CD4-positive, alpha-beta T cell treated with Interleukin-12 subunit alpha and Interleukin-12 subunit beta, for 1 hour (primary cell): ENCODE results near the gene SKA1.

Experiments
- DNase-seq: peaks from one replicate; pipeline ENCODE4 v3.0.0-alpha.2; 2020

SKA1 gene, protein sequence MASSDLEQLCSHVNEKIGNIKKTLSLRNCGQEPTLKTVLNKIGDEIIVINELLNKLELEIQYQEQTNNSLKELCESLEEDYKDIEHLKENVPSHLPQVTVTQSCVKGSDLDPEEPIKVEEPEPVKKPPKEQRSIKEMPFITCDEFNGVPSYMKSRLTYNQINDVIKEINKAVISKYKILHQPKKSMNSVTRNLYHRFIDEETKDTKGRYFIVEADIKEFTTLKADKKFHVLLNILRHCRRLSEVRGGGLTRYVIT

DNA sequence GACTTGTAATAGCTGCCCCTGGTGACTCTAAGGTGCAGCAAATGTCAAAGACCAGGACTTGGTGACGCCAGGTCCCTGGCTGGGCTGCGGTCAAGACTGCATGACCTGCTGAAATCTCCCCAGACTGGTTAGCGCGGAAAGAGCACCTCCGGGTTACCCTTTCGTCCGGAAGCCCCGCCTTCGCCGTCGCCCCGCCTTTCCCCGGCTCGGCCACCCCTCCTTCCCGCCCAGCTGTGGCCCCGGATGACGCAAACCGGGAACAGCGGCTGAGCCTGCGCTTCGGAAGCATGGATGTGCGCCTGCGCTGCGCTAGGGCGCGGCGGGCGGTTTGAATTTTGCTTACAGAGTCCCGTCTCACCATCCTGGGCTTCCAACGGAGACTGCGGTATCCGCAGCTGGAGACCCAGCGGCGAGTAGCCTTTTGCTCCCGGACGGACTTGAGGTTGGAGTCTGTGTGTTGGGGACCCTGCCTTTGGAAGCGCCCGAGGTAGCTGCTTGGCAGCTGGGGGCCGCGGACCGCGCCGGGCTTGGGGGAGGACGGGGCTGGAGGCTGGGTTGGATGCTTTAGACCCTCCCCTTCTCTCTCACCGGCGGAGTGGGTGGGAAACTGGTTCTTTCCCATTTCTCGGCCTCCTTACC is at the start of gene SKA1:
SKA1 (plus strand) TSS at position 294 of the 639 bp plus-strand sequence. CDS start 785 bp downstream, outside the sequence.
- peak; percentile 94 for DNase-seq

DNA sequence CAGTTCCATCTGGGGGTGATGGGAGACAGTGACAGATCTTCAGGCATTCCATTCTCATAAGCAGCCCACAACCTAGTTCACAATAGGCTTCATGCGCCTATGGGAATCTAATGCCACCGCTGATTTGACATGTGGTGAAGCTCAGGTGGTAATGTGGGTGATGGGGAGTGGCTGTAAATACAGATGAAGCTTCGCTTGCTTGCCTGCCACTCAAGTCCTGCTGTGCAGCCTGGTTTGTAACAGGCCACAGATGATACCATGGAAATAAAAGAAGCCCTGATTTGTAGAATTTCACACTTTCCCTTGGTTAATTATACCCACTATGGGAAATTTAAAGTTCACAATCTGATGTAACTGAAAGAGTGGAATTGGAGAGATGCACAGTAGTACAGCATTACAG is 46.9 kb upstream of the SKA1 start:
- DNase-seq, result no peak

DNA sequence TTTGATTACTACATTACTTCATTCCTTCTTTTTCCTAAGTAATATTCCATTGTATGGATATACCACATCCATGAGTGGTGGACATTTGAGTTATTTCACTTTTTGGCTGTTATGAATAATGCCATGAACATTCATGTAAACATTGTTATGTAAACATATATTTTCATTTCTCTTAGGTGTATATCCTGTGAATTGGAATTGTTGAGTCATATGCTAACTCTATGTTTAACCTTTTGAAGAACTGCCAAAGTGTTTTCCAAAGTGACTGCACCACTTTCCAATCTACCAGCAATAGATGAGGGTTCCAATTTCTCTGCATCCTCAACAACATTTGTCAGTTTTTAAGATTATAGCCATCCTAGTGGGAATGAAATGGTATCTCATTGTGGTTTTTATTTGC is 44.7 kb upstream of the SKA1 start:
- no peak for DNase-seq

DNA sequence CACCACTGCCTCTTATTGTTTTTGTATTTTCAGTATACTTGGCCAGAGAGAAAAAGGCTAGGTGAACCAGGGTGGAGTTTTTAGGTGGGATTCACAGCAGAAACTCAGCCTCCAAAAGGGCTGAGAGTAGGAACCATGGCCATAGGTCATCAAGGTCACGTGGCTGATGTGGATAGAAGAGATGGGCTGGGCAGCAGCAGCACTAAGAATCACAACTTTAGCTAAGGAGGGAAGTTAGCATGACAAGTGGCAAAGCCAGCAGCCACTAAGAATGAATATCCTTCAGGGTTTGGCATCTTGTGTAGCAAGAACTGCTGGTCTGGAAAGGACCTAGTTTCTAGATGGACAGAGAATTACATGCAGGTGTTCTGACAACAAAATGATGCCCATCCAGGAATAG is 43.2 kb upstream of the SKA1 start:
- DNase-seq, result no peak

DNA sequence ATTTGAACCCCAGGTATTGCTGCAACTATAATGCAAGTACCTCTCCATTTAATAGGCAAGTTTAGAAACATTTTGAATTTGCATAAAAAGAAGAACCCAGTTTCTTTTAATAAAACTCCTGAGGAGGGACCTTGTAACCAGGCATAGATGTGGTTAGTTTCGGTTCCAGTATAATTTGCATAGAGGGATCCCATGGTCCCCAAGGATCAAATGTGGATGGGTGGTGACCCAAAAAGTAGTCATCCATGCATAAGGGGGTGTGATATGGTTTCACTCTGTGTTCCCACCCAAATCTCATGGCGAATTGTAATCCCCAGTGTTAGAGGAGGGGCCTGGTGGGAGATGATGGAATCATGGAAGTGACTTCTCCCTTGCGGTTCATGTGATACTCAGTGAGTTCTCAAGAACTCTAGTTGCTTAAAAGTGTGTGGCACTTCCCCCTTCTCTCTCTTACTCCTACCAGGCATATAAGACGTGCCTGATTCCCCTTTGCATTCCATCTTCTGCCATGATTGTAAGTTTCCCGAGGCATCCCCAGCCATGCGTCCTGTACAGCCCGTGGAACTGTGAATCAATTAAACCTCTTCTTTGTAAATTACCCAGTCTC is 40.2 kb upstream of the SKA1 start:
- no peak for DNase-seq

DNA sequence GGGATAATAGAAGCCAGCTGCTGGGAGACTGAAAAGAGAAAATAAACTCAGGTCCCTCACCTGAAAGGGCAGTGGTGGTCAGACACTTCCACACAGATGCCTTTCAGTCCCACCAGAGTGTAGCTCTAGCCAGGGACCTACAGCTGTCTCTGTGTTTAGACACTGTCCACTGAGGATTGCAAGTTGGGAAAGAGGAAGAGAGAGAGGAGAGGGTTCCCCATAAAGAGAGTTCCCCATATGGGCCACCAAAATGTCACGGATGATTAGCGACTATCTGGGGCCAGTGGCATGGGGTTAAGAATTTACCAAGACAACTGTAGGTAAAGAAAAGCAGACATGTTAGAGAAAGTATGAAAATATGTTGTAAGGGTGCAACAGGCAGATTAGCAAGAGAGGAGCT is 36.7 kb upstream of the SKA1 start:
- no peak for DNase-seq

DNA sequence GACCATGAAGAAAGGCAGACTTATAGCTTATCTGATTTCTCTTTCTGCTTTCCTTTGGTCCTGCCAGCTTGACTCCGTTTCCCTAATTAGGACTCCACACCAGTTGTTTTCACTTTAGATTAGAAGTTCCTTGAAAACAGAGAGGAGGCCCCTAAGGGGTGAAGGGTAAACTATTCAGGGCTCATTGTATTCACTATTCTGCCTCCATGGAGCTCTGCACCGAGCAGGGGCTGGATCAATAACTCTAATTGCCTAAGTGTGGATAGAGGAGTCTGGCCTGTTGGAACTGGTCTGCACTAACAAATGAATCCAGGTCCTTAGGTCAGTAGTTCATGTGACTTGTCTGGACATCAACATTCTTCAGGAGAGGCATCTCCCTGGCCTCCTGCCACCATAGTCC is 36.1 kb upstream of the SKA1 start:
- no peak for DNase-seq

DNA sequence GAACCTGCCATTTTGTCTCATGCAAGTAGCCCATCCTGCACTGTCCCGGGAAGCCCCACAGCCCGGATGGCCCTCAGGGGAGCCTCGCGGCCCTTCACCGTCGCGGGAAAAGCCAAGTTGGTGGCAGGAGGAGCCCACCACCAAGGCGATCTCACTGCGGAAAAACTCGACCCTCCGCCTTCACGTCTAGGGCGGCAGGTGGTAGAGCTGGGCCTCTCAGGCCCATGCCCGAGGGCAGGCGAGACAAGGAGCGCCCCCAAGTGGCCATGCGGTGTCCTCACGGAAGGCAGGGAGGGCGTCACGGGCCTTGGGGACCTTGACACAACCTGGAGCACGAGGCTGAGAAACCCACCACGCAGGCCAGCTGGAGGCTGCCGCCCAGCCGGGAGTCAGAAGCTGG is 34.8 kb upstream of the SKA1 start:
- no peak for DNase-seq

DNA sequence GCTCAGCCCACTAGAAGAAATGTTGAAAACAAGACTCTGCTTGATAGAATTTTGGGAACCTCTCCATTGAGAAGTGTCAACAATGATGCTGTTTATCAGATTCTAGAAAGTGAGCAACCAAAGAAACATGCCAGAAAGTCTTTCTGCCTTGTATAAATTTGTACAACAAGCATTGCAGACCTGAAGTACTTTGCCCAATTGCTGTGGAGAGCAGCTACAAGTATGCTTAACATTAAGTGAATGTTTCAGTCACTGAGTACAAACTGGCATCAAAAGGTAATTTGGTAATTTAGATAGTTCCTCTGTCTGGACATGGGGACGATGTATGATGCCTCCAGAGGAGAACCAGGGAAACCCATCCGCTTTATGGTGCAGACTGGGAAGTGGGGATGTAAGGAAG is 33.4 kb upstream of the SKA1 start:
- DNase-seq, result no peak

DNA sequence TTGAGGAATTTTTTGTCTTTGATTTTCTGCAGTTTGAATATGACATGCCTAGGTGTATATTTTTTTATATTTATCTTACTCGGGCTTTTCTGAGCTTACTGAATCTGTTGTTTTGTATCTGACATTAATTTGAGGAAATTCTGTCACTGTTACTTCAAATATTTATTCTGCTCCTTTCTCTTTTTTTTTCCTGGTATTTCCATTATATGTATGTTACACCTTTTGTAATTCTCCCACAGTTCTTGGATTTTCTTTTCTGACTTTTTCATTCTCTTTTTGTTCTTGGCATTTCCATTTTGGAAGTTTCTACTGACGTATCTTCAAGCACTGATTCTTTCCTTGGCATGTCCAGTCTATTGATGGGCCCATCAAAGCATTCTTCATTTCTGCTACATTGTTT is 24.1 kb upstream of the SKA1 start:
- no peak for DNase-seq

DNA sequence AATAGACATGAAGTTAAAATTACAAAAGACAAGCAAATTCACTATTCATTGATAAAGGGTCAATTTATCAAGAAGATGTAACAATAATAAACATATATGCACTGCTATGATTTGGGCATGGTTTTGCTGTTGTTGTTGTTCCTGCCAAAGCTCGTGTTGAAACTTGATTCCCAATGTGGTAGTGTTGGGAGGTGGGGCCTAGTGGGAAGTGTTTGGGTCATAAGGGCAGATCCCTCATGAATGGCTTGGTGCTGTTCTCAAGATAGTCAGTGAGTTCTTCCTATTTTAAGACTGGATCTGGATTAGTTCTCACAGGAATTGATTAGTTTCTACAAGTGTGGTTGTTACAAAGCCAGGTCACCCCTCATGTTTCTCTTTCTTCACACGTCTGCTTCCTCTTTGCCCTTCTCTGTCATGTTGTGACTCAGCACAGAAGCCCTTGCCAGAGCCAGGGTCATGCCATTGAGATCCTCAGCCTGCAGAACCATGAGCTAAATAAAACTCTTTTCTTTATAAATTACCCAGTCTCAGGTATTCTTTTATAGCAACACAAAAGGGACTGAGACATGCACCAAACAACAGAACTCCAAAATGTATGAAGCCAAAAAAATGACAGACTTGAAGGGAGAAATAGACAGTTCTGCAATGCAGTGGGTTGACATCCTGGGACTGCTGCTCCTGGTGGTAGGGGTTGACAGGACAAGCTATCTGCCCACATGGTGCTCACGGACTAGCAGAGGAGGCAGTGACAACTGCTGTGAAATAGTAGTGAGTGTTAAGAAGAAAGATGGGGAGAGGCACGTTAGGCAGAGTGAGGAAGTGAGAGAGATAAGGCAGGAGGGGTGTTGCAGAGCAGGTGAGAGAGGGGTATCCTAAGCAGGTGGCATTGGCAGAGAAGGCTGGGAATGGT is 18.6 kb upstream of the SKA1 start:
- no peak for DNase-seq

DNA sequence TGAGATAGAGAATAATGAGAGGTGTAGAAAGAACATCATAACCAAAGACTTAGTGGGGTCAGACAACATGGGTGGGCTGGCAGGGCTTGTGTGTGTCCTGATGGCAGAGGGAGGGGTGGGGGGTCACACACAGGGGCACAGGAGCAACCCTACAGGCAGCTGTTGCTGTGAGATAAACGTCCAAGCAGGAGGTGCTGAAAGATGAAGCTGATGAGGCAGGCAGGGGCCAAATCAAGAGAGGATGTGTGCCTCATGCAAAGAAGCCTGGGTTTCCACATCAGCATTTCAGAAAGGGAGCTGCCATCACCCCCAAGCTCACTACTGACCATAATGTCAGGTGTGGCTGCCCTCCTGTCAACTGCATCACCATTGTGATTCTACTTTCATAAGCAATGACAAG is 16.0 kb upstream of the SKA1 start:
- no peak for DNase-seq

DNA sequence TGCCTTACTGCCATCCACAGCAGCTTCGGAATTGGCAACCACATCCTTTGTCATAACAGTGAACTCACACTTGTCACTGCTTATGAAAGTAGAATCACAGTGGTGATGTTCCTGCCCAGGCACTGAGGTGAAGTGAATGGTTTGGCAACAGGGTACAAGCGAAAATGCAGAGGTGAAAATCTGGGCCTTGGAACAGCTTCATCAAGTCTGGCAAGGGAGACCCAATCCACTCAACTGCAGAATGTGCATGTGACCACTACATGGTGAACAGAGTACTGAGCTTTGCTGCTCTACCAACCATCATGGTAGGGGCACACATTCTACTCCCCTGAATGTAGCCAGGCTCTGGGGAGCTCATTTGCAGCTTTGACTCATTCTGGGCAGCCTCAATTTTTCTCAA is 15.0 kb upstream of the SKA1 start:
- no peak for DNase-seq

DNA sequence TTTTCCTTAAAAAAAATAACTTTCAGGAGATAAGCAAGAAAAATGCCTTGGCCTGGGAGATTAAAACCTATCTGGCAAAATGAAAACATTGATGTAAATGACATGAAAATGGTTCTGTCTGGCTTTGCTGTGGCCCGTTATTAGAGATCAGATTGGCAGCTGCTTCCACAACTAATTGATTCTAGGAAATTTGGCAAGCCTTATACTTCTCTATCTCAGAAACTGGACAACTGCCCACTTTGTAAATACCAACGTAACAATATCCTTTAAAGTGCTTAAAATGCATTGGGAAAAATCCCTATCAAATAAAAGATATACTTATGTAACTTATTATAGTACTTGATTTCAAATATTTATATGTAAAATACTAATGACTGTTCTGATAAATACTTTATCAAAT is 14.2 kb upstream of the SKA1 start:
- DNase-seq, result no peak

DNA sequence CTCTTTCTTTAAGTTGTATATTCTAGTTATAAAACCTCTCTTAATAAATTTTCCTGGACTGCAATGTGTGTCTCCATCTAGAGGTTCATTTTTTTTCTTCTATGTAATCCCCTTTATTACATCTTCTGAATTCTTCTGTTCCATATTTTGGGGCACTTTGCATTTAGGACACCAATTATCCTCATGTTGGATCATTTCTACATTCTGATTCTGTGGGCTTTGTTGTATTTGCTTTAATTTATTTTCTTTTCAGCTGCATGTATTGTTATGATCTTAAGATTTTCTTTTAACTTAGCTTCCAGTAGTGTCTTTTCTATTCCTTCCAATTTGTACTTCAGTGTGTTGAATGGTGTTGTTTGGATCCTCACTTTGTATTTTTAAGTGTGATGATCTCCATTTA is 5.2 kb upstream of the SKA1 start:
- no peak for DNase-seq

DNA sequence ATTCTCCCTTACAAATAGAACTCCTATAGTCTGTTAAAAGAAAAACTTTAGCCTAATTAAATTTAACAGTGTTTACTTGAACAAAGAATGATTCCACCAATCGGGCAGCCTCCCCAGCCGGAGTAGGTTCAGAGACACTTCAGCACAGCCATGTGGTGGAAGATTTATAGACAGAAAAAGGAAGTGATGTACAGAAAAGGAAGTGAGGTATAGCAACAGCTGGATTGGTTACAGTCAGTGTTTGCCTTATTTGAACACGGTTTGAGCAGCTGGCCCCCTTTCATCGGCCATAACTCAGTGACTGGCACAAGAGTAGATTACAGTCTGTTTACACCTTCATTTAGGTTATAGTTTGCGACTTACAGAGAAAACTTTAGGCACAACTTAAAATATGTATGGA is 2.1 kb upstream of the SKA1 start:
- DNase-seq, result no peak

DNA sequence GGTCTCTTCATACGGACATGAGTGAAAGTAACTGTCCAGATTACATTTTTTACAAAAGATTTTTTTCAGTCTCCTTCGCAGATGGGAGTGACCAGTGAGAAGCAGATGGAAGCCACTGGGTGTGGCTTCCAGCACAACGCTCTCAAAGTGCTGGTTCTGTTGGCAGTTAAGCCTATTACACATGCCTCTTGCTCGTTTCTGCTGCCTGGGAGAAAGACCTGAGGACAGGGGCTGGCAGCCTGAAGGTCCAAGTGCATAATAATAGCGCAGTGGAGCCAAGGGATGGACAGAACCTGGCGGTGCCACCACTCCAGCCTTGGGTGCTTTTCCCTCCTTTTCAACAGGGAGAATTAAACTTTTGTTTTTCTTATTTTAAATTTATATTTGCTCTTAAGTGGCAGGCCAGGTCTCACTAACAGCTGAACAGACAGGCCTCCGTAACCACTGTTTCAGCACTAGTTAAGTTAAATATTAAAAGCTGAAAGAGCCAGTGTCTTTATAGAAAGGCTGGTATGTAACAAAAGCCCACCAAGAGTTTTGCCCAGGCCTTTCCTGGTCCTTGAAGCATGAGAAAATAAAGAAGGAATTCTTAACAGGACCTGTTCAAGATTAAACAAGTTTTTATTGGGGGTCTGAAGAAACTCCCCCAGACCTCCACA is 1.2 kb upstream of the SKA1 start:
- no peak for DNase-seq

DNA sequence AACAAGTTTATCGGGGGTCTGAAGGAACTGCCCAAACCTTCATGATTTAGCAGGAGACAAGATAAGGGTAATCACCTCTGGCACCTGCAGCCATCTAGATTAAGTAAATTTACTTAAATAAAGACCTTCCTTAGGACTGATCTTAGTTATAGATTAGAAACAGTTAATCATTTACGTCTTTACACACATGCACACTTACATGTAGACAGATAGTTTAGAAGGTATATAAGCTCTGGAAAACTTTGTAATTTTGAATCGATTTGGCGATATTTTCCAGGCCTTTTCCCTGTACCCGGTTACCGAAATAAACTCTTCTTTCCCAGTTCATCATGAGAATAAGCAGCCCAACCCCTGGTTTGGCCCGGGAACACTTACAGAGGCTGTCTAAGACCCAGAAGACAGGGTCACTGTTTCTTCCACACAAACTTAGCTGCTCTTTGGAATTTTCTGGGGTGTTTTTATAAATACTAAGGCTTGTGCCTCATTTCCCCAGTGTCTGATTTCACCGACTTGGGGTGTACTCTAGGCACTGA is 560 bp upstream of the SKA1 start:
- no peak for DNase-seq

DNA sequence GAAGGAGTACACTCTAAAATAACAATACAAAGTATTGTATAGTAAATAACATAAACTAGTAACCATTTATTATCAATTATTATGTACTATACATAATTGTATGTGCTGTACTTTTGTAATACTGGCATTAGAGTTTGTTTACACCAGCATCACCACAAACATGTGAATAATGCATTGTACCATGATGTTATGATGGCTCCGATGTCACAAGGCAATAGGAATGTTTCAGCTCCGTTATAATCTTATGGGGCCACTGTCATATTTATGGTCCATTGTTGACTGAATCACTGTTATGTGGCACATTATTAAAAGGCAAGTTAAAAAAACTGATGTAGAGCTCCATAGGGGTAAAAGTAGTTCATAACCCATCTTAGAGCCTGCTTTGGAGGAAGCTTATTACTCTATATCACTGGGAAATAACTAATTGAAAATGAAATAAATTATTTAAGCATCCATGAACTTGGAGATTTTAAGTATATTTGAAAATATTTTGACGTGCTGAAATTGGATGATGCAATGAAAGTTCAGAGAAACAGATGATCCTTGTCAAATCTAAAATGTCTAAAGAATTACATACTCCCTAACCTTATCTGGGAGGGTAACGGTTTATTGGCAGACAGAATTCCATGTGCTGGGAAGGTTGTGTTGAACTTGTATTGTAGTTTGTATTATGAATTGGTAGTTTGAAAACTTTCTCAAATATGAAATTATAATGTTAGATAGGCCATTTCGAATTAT is 2.4 kb downstream of the SKA1 start:
- no peak for DNase-seq

DNA sequence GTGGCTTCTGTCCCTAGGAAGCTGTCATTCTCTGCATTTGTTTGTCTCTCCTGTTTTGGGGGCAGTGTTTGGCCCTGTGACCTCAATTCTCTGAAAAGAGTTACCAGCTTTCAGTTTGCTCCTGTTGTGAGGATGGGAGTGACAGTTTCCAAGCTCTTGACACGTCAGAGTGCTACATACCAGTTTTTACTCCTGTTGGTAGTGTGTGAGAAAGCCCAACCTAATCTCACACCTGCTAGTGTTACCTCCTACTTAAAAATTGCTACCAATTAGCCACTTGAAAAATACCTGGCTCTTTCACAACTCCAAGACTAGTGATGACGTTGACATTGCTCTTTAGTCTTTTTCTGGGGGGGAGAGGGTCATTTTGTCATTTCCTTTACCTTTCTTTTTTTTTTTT is 14.1 kb downstream of the SKA1 start:
- DNase-seq, result no peak

DNA sequence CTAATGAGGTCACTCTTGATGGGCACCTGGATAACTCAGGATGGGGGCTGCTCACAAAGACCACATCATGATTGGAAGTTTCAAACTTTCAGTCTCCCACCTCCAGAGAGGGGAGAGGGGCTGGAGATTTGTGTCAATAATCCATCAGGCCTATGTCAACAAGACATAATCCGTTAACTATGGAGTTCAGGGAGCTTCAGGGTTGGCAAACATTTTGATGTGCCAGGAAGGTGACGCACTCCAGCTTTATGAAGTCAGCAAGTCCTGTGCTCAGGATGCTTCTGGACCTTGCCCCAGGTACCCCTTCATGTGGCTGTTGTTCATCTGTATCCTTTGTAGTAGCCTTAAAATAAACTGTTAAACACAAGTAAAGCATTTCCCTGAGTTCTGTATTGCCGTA is 19.0 kb downstream of the SKA1 start:
- DNase-seq, result no peak

DNA sequence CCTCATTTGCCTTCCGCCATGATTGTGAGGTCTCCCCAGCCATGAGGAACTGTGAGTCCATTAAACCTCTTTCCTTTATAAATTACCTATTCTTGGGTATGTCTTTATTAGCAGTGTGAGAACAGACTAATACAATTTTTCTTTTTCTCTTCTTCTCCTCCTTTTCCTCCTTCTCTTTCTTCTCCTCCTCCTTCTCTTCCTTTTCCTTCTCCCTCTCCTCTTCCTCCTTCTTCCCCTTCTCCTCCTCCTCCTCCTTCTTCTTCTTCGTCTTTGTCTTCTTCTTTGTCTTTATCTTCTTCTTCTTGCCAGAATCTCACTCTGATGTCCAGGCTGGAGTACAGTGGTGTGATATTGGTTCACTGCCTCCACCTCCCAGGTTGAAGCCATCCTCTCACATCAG is 20.2 kb downstream of the SKA1 start:
- no peak for DNase-seq
